H9 (cell line): ENCODE data around the gene MOB3B. TPM values are rescaled to one million over a fixed set of nuclear protein-coding genes. Genes with fewer than 3 reads are reported as not detected.

Source experiments
- DNase-seq: peaks from one replicate; pipeline ENCODE4 v3.0.0-alpha.2; 2017
- H2AFZ ChIP-seq: one replicate; pipeline ENCODE4 v1.6.1; 2013; ENCODE audit warnings: mild to moderate bottlenecking, low read length, control low read depth, moderate library complexity
- H2AK5ac ChIP-seq: 2 replicates; pipeline ENCODE4 v1.6.1; 2013; ENCODE audit warnings: low read length, control low read depth, mixed read lengths; ENCODE audit not compliant: insufficient read length
- H2BK120ac ChIP-seq: one replicate; pipeline ENCODE4 v1.6.1; 2013; ENCODE audit warnings: low read depth, mild to moderate bottlenecking, low read length, control low read depth, inconsistent platforms; ENCODE audit not compliant: poor library complexity, severe bottlenecking
- H2BK12ac ChIP-seq: 2 replicates; pipeline ENCODE4 v1.6.1; 2013; ENCODE audit warnings: low read length, control low read depth, mixed read lengths, low read depth; ENCODE audit not compliant: insufficient read length
- H2BK15ac ChIP-seq: 2 replicates; pipeline ENCODE4 v1.6.1; 2013; ENCODE audit warnings: low read depth, low read length, control low read depth
- H2BK20ac ChIP-seq: one replicate; pipeline ENCODE4 v1.6.1; 2013; ENCODE audit warnings: low read depth, mild to moderate bottlenecking, low read length, control low read depth, inconsistent platforms; ENCODE audit not compliant: poor library complexity, severe bottlenecking
- H2BK5ac ChIP-seq: 2 replicates; pipeline ENCODE4 v1.6.1; 2013; ENCODE audit warnings: low read length, control low read depth, mixed read lengths; ENCODE audit not compliant: insufficient read length
- H3K14ac ChIP-seq: 2 replicates; pipeline ENCODE4 v1.6.1; 2013; ENCODE audit warnings: low read length, control low read depth; ENCODE audit not compliant: insufficient read depth
- H3K18ac ChIP-seq: 2 replicates; pipeline ENCODE4 v1.6.1; 2013; ENCODE audit warnings: low read depth, mild to moderate bottlenecking, mixed read lengths, low read length, control low read depth; ENCODE audit not compliant: insufficient read length
- H3K23ac ChIP-seq: 2 replicates; pipeline ENCODE4 v1.6.1; 2013; ENCODE audit warnings: low read length, control low read depth, mixed read lengths, low read depth; ENCODE audit not compliant: insufficient read length
- H3K23me2 ChIP-seq: 2 replicates; pipeline ENCODE4 v1.6.1; 2013; ENCODE audit warnings: low read depth, mild to moderate bottlenecking, mixed read lengths, low read length, control low read depth; ENCODE audit not compliant: insufficient read length, poor library complexity, severe bottlenecking
- H3K27ac ChIP-seq: 2 replicates; pipeline ENCODE4 v1.5.1; 2013; ENCODE audit warnings: low read length, control low read depth, mixed read lengths, low read depth; ENCODE audit not compliant: insufficient read length
- H3K27me3 ChIP-seq: 2 replicates; pipeline ENCODE4 v1.6.1; 2013; ENCODE audit warnings: low read length, control low read depth, inconsistent platforms; ENCODE audit not compliant: insufficient read depth
- H3K4ac ChIP-seq: 2 replicates; pipeline ENCODE4 v1.6.1; 2013; ENCODE audit warnings: low read depth, mild to moderate bottlenecking, control low read depth, inconsistent platforms, low read length, moderate library complexity
- H3K4me1 ChIP-seq: 2 replicates; pipeline ENCODE4 v1.6.1; 2013; ENCODE audit warnings: low read length, control low read depth, inconsistent platforms; ENCODE audit not compliant: insufficient read depth
- H3K4me2 ChIP-seq: 2 replicates; pipeline ENCODE4 v1.6.1; 2013; ENCODE audit warnings: low read length, control low read depth, mixed read lengths; ENCODE audit not compliant: insufficient read length, insufficient read depth
- H3K56ac ChIP-seq: 2 replicates; pipeline ENCODE4 v1.6.1; 2013; ENCODE audit warnings: low read depth, mild to moderate bottlenecking, mixed read lengths, low read length, control low read depth; ENCODE audit not compliant: insufficient read length
- H3K79me1 ChIP-seq: 2 replicates; pipeline ENCODE4 v1.6.1; 2013; ENCODE audit warnings: low read depth, mild to moderate bottlenecking, moderate library complexity, low read length, control low read depth, inconsistent platforms; ENCODE audit not compliant: insufficient read depth, poor library complexity, severe bottlenecking
- H3K79me2 ChIP-seq: 2 replicates; pipeline ENCODE4 v1.6.1; 2013; ENCODE audit warnings: low read length, control low read depth, inconsistent platforms; ENCODE audit not compliant: insufficient read depth
- H3K9ac ChIP-seq: 2 replicates; pipeline ENCODE4 v1.6.1; 2013; ENCODE audit warnings: low read length, control low read depth, mixed read lengths; ENCODE audit not compliant: insufficient read length; ENCODE audit errors: extremely low read depth
- H3K9me3 ChIP-seq: one replicate; pipeline ENCODE4 v1.6.1; 2013; ENCODE audit warnings: low read depth, low read length, inconsistent platforms; ENCODE audit not compliant: control insufficient read depth
- H3T11ph ChIP-seq: one replicate; pipeline ENCODE4 v1.6.1; 2013; ENCODE audit warnings: mild to moderate bottlenecking, low read length, control low read depth, inconsistent platforms
- H4K20me1 ChIP-seq: one replicate; pipeline ENCODE4 v1.6.1; 2013; ENCODE audit not compliant: control insufficient read depth, insufficient read length, insufficient read depth
- H4K5ac ChIP-seq: 2 replicates; pipeline ENCODE4 v1.6.1; 2013; ENCODE audit warnings: low read depth, mild to moderate bottlenecking, mixed read lengths, low read length, control low read depth; ENCODE audit not compliant: insufficient read length
- H4K8ac ChIP-seq: replicated peaks from 2 replicates; pipeline ENCODE4 v1.6.1; 2013; ENCODE audit warnings: low read length, control low read depth, mixed read lengths, low read depth; ENCODE audit not compliant: insufficient read length
- H4K91ac ChIP-seq: 2 replicates; pipeline ENCODE4 v1.6.1; 2013; ENCODE audit warnings: low read depth, mild to moderate bottlenecking, moderate library complexity, mixed read lengths, low read length, control low read depth; ENCODE audit not compliant: insufficient read length
- H3K27ac Mint-ChIP-seq, 3 experiments: 2 replicates in 2 of 3; 3 replicates in 1 of 3; pipeline ENCODE4 v1.8.0; 2020 to 2021; ENCODE audit warnings: mixed read lengths in 3 of 3, mild to moderate bottlenecking in 1 of 3, moderate library complexity in 1 of 3
- H3K27me3 Mint-ChIP-seq: 2 replicates; pipeline ENCODE4 v1.8.0; 2021; ENCODE audit warnings: low read depth, mild to moderate bottlenecking, moderate library complexity, mixed read lengths
- H3K36me3 Mint-ChIP-seq, 3 experiments: 2 replicates in 2 of 3; 3 replicates in 1 of 3; pipeline ENCODE4 v1.8.0; 2020 to 2021; ENCODE audit warnings: low read depth in 3 of 3, mixed read lengths in 3 of 3; ENCODE audit not compliant: insufficient read depth in 1 of 3
- H3K4me1 Mint-ChIP-seq, 2 experiments: 2 replicates each; pipeline ENCODE4 v1.8.0; 2020; ENCODE audit warnings: mixed read lengths in 2 of 2
- H3K4me3 Mint-ChIP-seq, 2 experiments: 2 replicates in 1 of 2; 3 replicates in 1 of 2; pipeline ENCODE4 v1.8.0; 2020 to 2021; ENCODE audit warnings: mild to moderate bottlenecking in 2 of 2, mixed read lengths in 2 of 2, moderate library complexity in 1 of 2
- H3K9me3 Mint-ChIP-seq, 2 experiments: 2 replicates in 1 of 2; 3 replicates in 1 of 2; pipeline ENCODE4 v1.8.0; 2020; ENCODE audit warnings: mild to moderate bottlenecking in 2 of 2, mixed read lengths in 2 of 2, moderate library complexity in 1 of 2
- CTCF ChIP-seq: fragments of 200-600 bp; sonication (generic); conservative IDR thresholded peaks from 3 replicates; pipeline ENCODE4 v1.8.0; 2021; ENCODE audit warnings: antibody characterized with exemption, mild to moderate bottlenecking
- WGBS: extraction: QIAGEN DNeasy Blood & Tissue Kit; methylation state at CpG from one replicate; pipeline ENCODE4 v1.1.7; 2013; ENCODE audit warnings: missing lambda C conversion rate, low lambda C conversion rate, mixed read lengths; ENCODE audit not compliant: insufficient read length; ENCODE audit errors: extremely low coverage; 5-methylcytosine and 5-hydroxymethylcytosine counted together
- total RNA-seq: library from RNA; stranded (reverse); gene quantifications from 2 replicates; pipeline ENCODE4 v1.2.1, GENCODE V29; 2021

MOB3B gene
- total RNA-seq, 1 experiment from 2014 or later, result 9.8 TPM

GRCh38 chr9:27561685-27562084 lies 32.1 kb upstream of the MOB3B start:
- Mint-ChIP-seq H3K4me1 (no peaks in the 10 kb centered on the region), H3K9me3 (no peaks in the 10 kb centered on the region), H3K27me3 (no peaks in the 10 kb centered on the region), H3K36me3 (peaks cover 9 to 41% (median 40%) of the 10 kb centered on the region in 3 experiments; a peak in 6 of 7 replicates), H3K4me3 (no peak overlapping the region), H3K27ac (no peak overlapping the region)
- Histone ChIP-seq H2AK5ac (no peak overlapping the region), H3K9me3 (no peaks in the 10 kb centered on the region), H2BK20ac (no peak overlapping the region), H3K23me2 (no peaks in the 10 kb centered on the region), H2BK5ac (no peak overlapping the region), H4K20me1 (no peaks in the 10 kb centered on the region), H3K18ac (no peak overlapping the region), H3K27me3 (no peaks in the 10 kb centered on the region), H4K8ac (no peak overlapping the region), H3K4me2 (no peak overlapping the region), H3K56ac (no peak overlapping the region), H3K14ac (no peak overlapping the region), H3T11ph (no peak overlapping the region), H2BK120ac (no peak overlapping the region), H3K27ac (no peak overlapping the region), H3K79me1 (no peaks in the 10 kb centered on the region), H2AFZ (no peak overlapping the region), H2BK12ac (no peak overlapping the region), H4K5ac (no peak overlapping the region), H3K9ac (no peak overlapping the region), H4K91ac (no peak overlapping the region), H3K4me1 (no peaks in the 10 kb centered on the region), H2BK15ac (no peak overlapping the region), H3K79me2 (no peaks in the 10 kb centered on the region), H3K23ac (no peak overlapping the region), H3K4ac (no peak overlapping the region)
- no CpG with 5 or more reads among the region's 3 CpGs for WGBS
- no peak for DNase-seq
- TF ChIP-seq CTCF, result no peak
